Measurements from ENCODE around the gene RGS16.

RGS16 gene

DNA sequence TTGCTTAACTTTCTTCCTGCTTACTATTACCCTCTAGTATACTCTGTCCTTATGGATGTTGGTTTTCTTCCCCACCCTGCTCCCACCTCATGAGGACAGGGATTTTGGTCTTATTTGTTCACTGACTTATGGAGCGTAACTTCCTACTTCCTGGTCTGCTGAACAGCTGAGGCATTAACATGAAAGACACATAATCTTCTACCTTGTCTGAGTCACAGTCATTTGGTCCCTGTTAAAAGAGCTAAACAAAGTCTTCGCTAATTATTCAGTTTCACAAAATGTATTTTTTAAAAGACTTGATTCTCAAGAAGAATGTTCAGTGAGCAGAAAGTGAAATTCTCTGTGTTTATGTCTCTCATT lies 33.6 kb downstream of the RGS16 start:
- Histone ChIP-seq H3K36me3 (ENCODE audit: control insufficient read depth in 1 of 2, insufficient read depth in 2 of 2, low read depth in 1 of 2, low read length in 2 of 2) (peaks cover 0 to 14% of the 10 kb centered on the region in 2 experiments), H3K27ac (ENCODE audit: low read length, poor library complexity, severe bottlenecking) (no peak overlapping the region), H3K4me3 (ENCODE audit: insufficient read depth in 1 of 2, low read depth in 1 of 2, low read length in 2 of 2) (no peak overlapping the region), H2AFZ (ENCODE audit: low read depth, low read length) (no peak overlapping the region), H3K4ac (ENCODE audit: low read depth in 1 of 2, low read length in 2 of 2) (no peak overlapping the region), H3K14ac (ENCODE audit: low read length in 2 of 2) (no peak overlapping the region), H3K27me3 (ENCODE audit: control insufficient read depth in 1 of 2, insufficient read depth in 1 of 2, low read length in 2 of 2) (no peaks in the 10 kb centered on the region), H3K79me1 (replicated peaks; ENCODE audit: low read length, poor library complexity, severe bottlenecking) (no peaks in the 10 kb centered on the region), H2AK5ac (ENCODE audit: low read length, severe bottlenecking) (no peak overlapping the region), H3K9me3 (ENCODE audit: control insufficient read depth, low read length) (no peaks in the 10 kb centered on the region), H3K23ac (ENCODE audit: low read length in 2 of 2) (no peak overlapping the region), H2BK120ac (ENCODE audit: low read depth, low read length) (no peak overlapping the region), H2BK12ac (ENCODE audit: low read length in 2 of 2) (no peak overlapping the region), H3K4me2 (ENCODE audit: low read length, poor library complexity, severe bottlenecking) (no peak overlapping the region), H4K8ac (ENCODE audit: low read length) (no peak overlapping the region), H3K9ac (ENCODE audit: low read length) (no peak overlapping the region), H2BK5ac (ENCODE audit: low read depth, low read length, poor library complexity, severe bottlenecking) (no peak overlapping the region), H4K91ac (ENCODE audit: low read length) (no peak overlapping the region), H3K4me1 (ENCODE audit: control insufficient read depth, insufficient read depth, low read depth, low read length) (no peaks in the 10 kb centered on the region), H3K18ac (ENCODE audit: low read depth in 1 of 2, low read length in 2 of 2) (no peak overlapping the region), H2BK15ac (ENCODE audit: low read depth, poor library complexity, severe bottlenecking) (no peak overlapping the region)
- 100% methylated on average over 1 of the region's 2 CpGs for whole genome bisulfite sequencing
- DNase-seq = no peak

GRCh38 chr1:182569939-182570610 lies 34.1 kb downstream of the RGS16 start:
- Histone ChIP-seq H3K4me2 (ENCODE audit: low read length, poor library complexity, severe bottlenecking) (no peak overlapping the region), H3K4me1 (ENCODE audit: control insufficient read depth, insufficient read depth, low read depth, low read length) (no peaks in the 10 kb centered on the region), H3K9ac (ENCODE audit: low read length) (no peak overlapping the region), H3K14ac (ENCODE audit: low read length in 2 of 2) (no peak overlapping the region), H2BK12ac (ENCODE audit: low read length in 2 of 2) (no peak overlapping the region), H3K23ac (ENCODE audit: low read length in 2 of 2) (no peak overlapping the region), H3K27me3 (ENCODE audit: control insufficient read depth in 1 of 2, insufficient read depth in 1 of 2, low read length in 2 of 2) (no peaks in the 10 kb centered on the region), H3K18ac (ENCODE audit: low read depth in 1 of 2, low read length in 2 of 2) (no peak overlapping the region), H2BK15ac (ENCODE audit: low read depth, poor library complexity, severe bottlenecking) (no peak overlapping the region), H2BK5ac (ENCODE audit: low read depth, low read length, poor library complexity, severe bottlenecking) (no peak overlapping the region), H3K27ac (ENCODE audit: low read length, poor library complexity, severe bottlenecking) (no peak overlapping the region), H2BK120ac (ENCODE audit: low read depth, low read length) (no peak overlapping the region), H4K91ac (ENCODE audit: low read length) (no peak overlapping the region), H3K4me3 (ENCODE audit: insufficient read depth in 1 of 2, low read depth in 1 of 2, low read length in 2 of 2) (no peak overlapping the region), H3K36me3 (ENCODE audit: control insufficient read depth in 1 of 2, insufficient read depth in 2 of 2, low read depth in 1 of 2, low read length in 2 of 2) (peaks cover 0 to 11% of the 10 kb centered on the region in 2 experiments), H3K79me1 (replicated peaks; ENCODE audit: low read length, poor library complexity, severe bottlenecking) (no peaks in the 10 kb centered on the region), H2AK5ac (ENCODE audit: low read length, severe bottlenecking) (no peak overlapping the region), H4K8ac (ENCODE audit: low read length) (no peak overlapping the region), H3K4ac (ENCODE audit: low read depth in 1 of 2, low read length in 2 of 2) (no peak overlapping the region), H3K9me3 (ENCODE audit: control insufficient read depth, low read length) (no peaks in the 10 kb centered on the region), H2AFZ (ENCODE audit: low read depth, low read length) (no peak overlapping the region)
- DNase-seq = no peak
- WGBS = 92% methylated on average over 6 of the region's 6 CpGs

GRCh38 chr1:182568647-182569284 lies 35.4 kb downstream of the RGS16 start:
- Histone ChIP-seq H3K9me3 (ENCODE audit: control insufficient read depth, low read length) (no peaks in the 10 kb centered on the region), H2BK5ac (ENCODE audit: low read depth, low read length, poor library complexity, severe bottlenecking) (no peak overlapping the region), H4K91ac (ENCODE audit: low read length) (no peak overlapping the region), H4K8ac (ENCODE audit: low read length) (no peak overlapping the region), H2BK12ac (ENCODE audit: low read length in 2 of 2) (no peak overlapping the region), H3K4ac (ENCODE audit: low read depth in 1 of 2, low read length in 2 of 2) (no peak overlapping the region), H3K4me2 (ENCODE audit: low read length, poor library complexity, severe bottlenecking) (no peak overlapping the region), H3K23ac (ENCODE audit: low read length in 2 of 2) (no peak overlapping the region), H3K14ac (ENCODE audit: low read length in 2 of 2) (no peak overlapping the region), H3K4me1 (ENCODE audit: control insufficient read depth, insufficient read depth, low read depth, low read length) (no peaks in the 10 kb centered on the region), H3K4me3 (ENCODE audit: insufficient read depth in 1 of 2, low read depth in 1 of 2, low read length in 2 of 2) (no peak overlapping the region), H3K18ac (ENCODE audit: low read depth in 1 of 2, low read length in 2 of 2) (no peak overlapping the region), H2AFZ (ENCODE audit: low read depth, low read length) (no peak overlapping the region), H3K27me3 (ENCODE audit: control insufficient read depth in 1 of 2, insufficient read depth in 1 of 2, low read length in 2 of 2) (no peaks in the 10 kb centered on the region), H3K36me3 (ENCODE audit: control insufficient read depth in 1 of 2, insufficient read depth in 2 of 2, low read depth in 1 of 2, low read length in 2 of 2) (no peaks in the 10 kb centered on the region), H3K27ac (ENCODE audit: low read length, poor library complexity, severe bottlenecking) (no peak overlapping the region), H2BK15ac (ENCODE audit: low read depth, poor library complexity, severe bottlenecking) (no peak overlapping the region), H3K79me1 (replicated peaks; ENCODE audit: low read length, poor library complexity, severe bottlenecking) (no peaks in the 10 kb centered on the region), H2BK120ac (ENCODE audit: low read depth, low read length) (no peak overlapping the region), H2AK5ac (ENCODE audit: low read length, severe bottlenecking) (no peak overlapping the region), H3K9ac (ENCODE audit: low read length) (no peak overlapping the region)
- WGBS = 62% methylated on average over 3 of the region's 3 CpGs
- DNase-seq = no peak

DNA sequence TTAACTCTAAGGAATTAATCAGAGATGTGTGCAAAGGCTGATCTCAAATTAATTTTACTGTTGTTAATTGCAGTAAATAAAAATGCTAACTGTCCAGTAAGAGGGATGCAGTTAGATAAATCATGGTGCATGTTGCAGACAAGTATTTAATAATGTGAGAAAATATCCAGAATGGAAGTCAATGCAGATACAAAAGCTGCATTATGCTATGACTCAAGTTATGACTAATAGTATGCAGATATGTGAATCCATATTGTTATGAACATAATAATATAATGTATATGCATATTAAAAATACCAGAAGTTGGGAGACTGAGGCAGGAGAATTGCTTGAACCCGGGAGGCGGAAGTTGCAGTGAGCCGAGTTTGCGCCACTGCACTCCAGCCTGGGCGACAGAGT lies 36.6 kb downstream of the RGS16 start:
- Histone ChIP-seq H2AFZ (ENCODE audit: low read depth, low read length) (no peak overlapping the region), H3K14ac (ENCODE audit: low read length in 2 of 2) (no peak overlapping the region), H3K27ac (ENCODE audit: low read length, poor library complexity, severe bottlenecking) (no peak overlapping the region), H2BK15ac (ENCODE audit: low read depth, poor library complexity, severe bottlenecking) (no peak overlapping the region), H3K4ac (ENCODE audit: low read depth in 1 of 2, low read length in 2 of 2) (no peak overlapping the region), H3K23ac (ENCODE audit: low read length in 2 of 2) (no peak overlapping the region), H3K9ac (ENCODE audit: low read length) (no peak overlapping the region), H2BK12ac (ENCODE audit: low read length in 2 of 2) (no peak overlapping the region), H3K36me3 (ENCODE audit: control insufficient read depth in 1 of 2, insufficient read depth in 2 of 2, low read depth in 1 of 2, low read length in 2 of 2) (no peaks in the 10 kb centered on the region), H2BK5ac (ENCODE audit: low read depth, low read length, poor library complexity, severe bottlenecking) (no peak overlapping the region), H3K27me3 (ENCODE audit: control insufficient read depth in 1 of 2, insufficient read depth in 1 of 2, low read length in 2 of 2) (no peaks in the 10 kb centered on the region), H2BK120ac (ENCODE audit: low read depth, low read length) (no peak overlapping the region), H2AK5ac (ENCODE audit: low read length, severe bottlenecking) (no peak overlapping the region), H3K4me1 (ENCODE audit: control insufficient read depth, insufficient read depth, low read depth, low read length) (no peaks in the 10 kb centered on the region), H3K9me3 (ENCODE audit: control insufficient read depth, low read length) (no peaks in the 10 kb centered on the region), H3K79me1 (replicated peaks; ENCODE audit: low read length, poor library complexity, severe bottlenecking) (no peaks in the 10 kb centered on the region), H4K8ac (ENCODE audit: low read length) (no peak overlapping the region), H3K18ac (ENCODE audit: low read depth in 1 of 2, low read length in 2 of 2) (no peak overlapping the region), H3K4me2 (ENCODE audit: low read length, poor library complexity, severe bottlenecking) (no peak overlapping the region), H3K4me3 (ENCODE audit: insufficient read depth in 1 of 2, low read depth in 1 of 2, low read length in 2 of 2) (no peak overlapping the region), H4K91ac (ENCODE audit: low read length) (no peak overlapping the region)
- no peak for DNase-seq
- 98% methylated on average over 4 of the region's 5 CpGs for WGBS

Data from mesenchymal stem cell (in vitro differentiated cells and primary cell).